Gastroesophageal sphincter (tissue), 3 donors: ENCODE measurements around the gene DNM3.

ENCODE experiments used
- EP300 ChIP-seq: sonication (generic); formaldehyde crosslinking; IDR thresholded peaks from one replicate; pipeline ENCODE4 v1.6.1; 2017; ENCODE audit warnings: antibody characterized with exemption, mild to moderate bottlenecking
- POLR2A ChIP-seq, 2 donors: fragments of 450-650 bp; IDR thresholded peaks; one replicate each; pipeline ENCODE4 v1.6.1; 2017; ENCODE audit warnings: antibody characterized with exemption in 2 of 2, mild to moderate bottlenecking in 2 of 2, moderate library complexity in 1 of 2
- POLR2AphosphoS5 ChIP-seq: sonication (generic); formaldehyde crosslinking; IDR thresholded peaks from one replicate; pipeline ENCODE4 v1.6.1; 2017; ENCODE audit warnings: antibody characterized with exemption
- TF ChIP-seq, protein P1 (sequence below), 4 experiments: fragments of 200-600 bp in 2 of 4; fragments of 450-650 bp in 2 of 4; sonication (generic) in 1 of 4; IDR thresholded peaks; one replicate each; pipeline ENCODE4 v1.5.1; 2017 to 2019; ENCODE audit warnings: antibody characterized with exemption in 4 of 4, mild to moderate bottlenecking in 2 of 4, moderate library complexity in 2 of 4

DNA sequence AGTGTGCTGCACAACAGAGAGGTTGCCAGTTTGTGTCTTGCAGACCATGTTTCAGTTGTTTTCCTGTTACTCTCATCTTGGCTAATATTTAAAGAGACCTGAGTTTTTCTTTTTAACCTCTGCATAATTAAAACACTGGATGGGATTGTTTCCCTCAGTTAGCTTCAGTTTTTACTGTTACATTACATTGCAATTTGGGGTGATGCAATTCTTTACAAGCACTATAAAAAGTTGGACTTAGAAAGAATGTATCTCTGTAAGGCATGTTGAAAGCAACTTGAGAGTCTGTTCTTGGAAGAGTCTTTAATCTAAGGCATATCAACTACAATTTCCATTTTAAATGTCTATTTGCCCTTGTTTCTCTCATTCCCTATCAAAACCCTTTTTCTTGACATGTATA lies 99.1 kb downstream of the DNM3 start:
- TF ChIP-seq, protein P1, sequence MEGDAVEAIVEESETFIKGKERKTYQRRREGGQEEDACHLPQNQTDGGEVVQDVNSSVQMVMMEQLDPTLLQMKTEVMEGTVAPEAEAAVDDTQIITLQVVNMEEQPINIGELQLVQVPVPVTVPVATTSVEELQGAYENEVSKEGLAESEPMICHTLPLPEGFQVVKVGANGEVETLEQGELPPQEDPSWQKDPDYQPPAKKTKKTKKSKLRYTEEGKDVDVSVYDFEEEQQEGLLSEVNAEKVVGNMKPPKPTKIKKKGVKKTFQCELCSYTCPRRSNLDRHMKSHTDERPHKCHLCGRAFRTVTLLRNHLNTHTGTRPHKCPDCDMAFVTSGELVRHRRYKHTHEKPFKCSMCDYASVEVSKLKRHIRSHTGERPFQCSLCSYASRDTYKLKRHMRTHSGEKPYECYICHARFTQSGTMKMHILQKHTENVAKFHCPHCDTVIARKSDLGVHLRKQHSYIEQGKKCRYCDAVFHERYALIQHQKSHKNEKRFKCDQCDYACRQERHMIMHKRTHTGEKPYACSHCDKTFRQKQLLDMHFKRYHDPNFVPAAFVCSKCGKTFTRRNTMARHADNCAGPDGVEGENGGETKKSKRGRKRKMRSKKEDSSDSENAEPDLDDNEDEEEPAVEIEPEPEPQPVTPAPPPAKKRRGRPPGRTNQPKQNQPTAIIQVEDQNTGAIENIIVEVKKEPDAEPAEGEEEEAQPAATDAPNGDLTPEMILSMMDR (IDR thresholded peaks at IDR 0.05) = no peak
- no peak for TF ChIP-seq POLR2A (IDR thresholded peaks at IDR 0.05)
- TF ChIP-seq EP300 = no peak
- no peak for TF ChIP-seq POLR2AphosphoS5
